Loucy (cell line): ENCODE measurements around the gene CYTH3.

Experiments used
- EZH2phosphoT487 ChIP-seq: fragments of 200-600 bp; IDR thresholded peaks from 2 replicates; pipeline ENCODE4 v1.6.1; 2018; ENCODE audit warnings: antibody characterized with exemption, mild to moderate bottlenecking, moderate library complexity, borderline replicate concordance
- TF ChIP-seq, protein P1 (sequence below): fragments of 200-600 bp; sonication (generic); conservative IDR thresholded peaks from 2 replicates; pipeline ENCODE4 v1.5.1; 2014; ENCODE audit warnings: mild to moderate bottlenecking, antibody characterized with exemption, low read length

DNA sequence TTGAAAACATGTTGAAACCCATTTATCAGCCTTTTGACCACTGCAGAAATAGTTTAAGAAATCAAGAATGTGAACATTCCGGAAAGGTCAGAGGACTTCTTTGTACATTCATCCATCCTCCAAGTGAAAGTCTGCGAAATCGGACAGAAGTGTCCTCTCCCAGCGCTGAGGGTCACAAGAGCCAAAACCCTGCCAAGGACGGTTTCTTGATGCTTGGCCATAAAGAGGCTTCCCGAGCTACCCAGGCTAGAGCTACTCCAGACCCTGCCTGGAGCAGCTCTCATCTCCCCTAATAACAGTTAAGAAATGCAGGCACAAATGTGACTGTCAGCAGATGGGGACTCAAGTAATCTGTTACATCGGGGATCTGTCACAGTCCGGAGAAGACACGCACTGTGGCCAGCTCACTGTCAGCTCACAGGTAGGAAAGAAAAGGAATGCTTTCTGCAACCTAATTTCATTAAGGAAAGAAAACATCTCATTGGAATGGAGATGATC lies 4.5 kb upstream of the CYTH3 start:
- TF ChIP-seq, protein P1, sequence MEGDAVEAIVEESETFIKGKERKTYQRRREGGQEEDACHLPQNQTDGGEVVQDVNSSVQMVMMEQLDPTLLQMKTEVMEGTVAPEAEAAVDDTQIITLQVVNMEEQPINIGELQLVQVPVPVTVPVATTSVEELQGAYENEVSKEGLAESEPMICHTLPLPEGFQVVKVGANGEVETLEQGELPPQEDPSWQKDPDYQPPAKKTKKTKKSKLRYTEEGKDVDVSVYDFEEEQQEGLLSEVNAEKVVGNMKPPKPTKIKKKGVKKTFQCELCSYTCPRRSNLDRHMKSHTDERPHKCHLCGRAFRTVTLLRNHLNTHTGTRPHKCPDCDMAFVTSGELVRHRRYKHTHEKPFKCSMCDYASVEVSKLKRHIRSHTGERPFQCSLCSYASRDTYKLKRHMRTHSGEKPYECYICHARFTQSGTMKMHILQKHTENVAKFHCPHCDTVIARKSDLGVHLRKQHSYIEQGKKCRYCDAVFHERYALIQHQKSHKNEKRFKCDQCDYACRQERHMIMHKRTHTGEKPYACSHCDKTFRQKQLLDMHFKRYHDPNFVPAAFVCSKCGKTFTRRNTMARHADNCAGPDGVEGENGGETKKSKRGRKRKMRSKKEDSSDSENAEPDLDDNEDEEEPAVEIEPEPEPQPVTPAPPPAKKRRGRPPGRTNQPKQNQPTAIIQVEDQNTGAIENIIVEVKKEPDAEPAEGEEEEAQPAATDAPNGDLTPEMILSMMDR: no peak
- TF ChIP-seq EZH2phosphoT487: no peak
